Activated naive CD4-positive, alpha-beta T cell treated with anti-CD3 and anti-CD28 coated beads for 36 hours (primary cell): ENCODE measurements around the gene PLIN5. TPM values are rescaled to one million over a fixed set of nuclear protein-coding genes. Genes with fewer than 3 reads are reported as not detected.
"Not testable (repeated sequence)": the region's sequence is repeated elsewhere in the genome, so short reads cannot be mapped to it uniquely, and the experiment has no call there.

Experiments used
- CTCF ChIA-PET: fragments of 350-600 bp; sonication (Branson Sonifier 250); formaldehyde crosslinking; loops from one replicate; lab custom pipeline; 2021; ENCODE audit warnings: antibody characterized with exemption; lab: Charles Lee
- DNase-seq: peaks from one replicate; pipeline ENCODE4 v3.0.0-alpha.2; 2020
- H3K27ac Mint-ChIP-seq: one replicate; pipeline ENCODE4 v1.8.0; 2021; ENCODE audit warnings: mild to moderate bottlenecking, mixed read lengths
- H3K27me3 Mint-ChIP-seq: one replicate; pipeline ENCODE4 v1.8.0; 2021; ENCODE audit warnings: low read depth, mixed read lengths
- H3K36me3 Mint-ChIP-seq: one replicate; pipeline ENCODE4 v1.8.0; 2021; ENCODE audit warnings: low read depth, mixed read lengths
- H3K4me1 Mint-ChIP-seq: one replicate; pipeline ENCODE4 v1.8.0; 2021; ENCODE audit warnings: low read depth, mixed read lengths
- H3K4me3 Mint-ChIP-seq: one replicate; pipeline ENCODE4 v1.8.0; 2021; ENCODE audit warnings: mild to moderate bottlenecking, moderate library complexity, mixed read lengths
- H3K9me3 Mint-ChIP-seq: one replicate; pipeline ENCODE4 v1.8.0; 2021; ENCODE audit warnings: mixed read lengths
- intact Hi-C: fragments of 100-400 bp; cut with micrococcal nuclease; formaldehyde crosslinking; loops from one replicate; pipeline ENCODE4 v1.15.1; 2023
- total RNA-seq, 2 experiments: library from RNA; stranded (reverse); gene quantifications; one replicate each; pipeline ENCODE4 v1.2.3, GENCODE V29; 2021

The PLIN5 gene
- total RNA-seq, 2 experiments from 2014 or later: 0.07 to 0.25 TPM

GRCh38 chr19:4550018-4550417 lies 15.0 kb upstream of the PLIN5 start:
- Mint-ChIP-seq H3K36me3 (no peaks in the 10 kb centered on the region), H3K9me3 (no peaks in the 10 kb centered on the region), H3K4me3 (no peak overlapping the region), H3K4me1 (no peaks in the 10 kb centered on the region), H3K27me3 (peaks cover 3% of the 10 kb centered on the region), H3K27ac (no peak overlapping the region)
- intact Hi-C loops: loop anchor here (10.0 kb wide), 1 partner anchor 245 kb away; the partner anchor contains the start of gene FEM1A
- no peak for DNase-seq
- CTCF ChIA-PET: no interaction called here

DNA sequence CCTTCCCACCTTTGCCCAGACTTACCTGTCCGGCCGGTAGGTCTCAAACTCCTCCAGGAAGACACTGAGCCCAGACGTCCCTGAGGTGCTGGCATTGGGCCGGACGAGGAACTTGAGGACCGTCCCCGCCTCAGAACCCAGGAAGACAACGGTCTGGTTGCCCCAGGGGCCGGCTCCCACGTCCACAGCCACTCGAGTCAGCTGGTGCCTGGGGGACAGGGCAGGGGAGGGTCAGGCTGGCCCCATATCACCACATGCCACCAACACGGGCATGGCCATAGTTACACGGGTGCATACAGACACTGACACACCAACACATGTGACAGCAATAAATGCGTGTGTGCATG lies 13.2 kb upstream of the PLIN5 start:
- Mint-ChIP-seq H3K9me3 (no peaks in the 10 kb centered on the region), H3K4me1 (no peaks in the 10 kb centered on the region), H3K27ac (no peak overlapping the region), H3K27me3 (peaks cover 3% of the 10 kb centered on the region), H3K4me3 (no peak overlapping the region), H3K36me3 (no peaks in the 10 kb centered on the region)
- intact Hi-C loops: no loop called here
- CTCF ChIA-PET: interaction anchor here (0.6 to 1.3 kb wide), 2 partner anchors 22 to 53 kb away, joined by 5 to 6 read pairs; no protein-coding TSS in a partner anchor
- no peak for DNase-seq

DNA sequence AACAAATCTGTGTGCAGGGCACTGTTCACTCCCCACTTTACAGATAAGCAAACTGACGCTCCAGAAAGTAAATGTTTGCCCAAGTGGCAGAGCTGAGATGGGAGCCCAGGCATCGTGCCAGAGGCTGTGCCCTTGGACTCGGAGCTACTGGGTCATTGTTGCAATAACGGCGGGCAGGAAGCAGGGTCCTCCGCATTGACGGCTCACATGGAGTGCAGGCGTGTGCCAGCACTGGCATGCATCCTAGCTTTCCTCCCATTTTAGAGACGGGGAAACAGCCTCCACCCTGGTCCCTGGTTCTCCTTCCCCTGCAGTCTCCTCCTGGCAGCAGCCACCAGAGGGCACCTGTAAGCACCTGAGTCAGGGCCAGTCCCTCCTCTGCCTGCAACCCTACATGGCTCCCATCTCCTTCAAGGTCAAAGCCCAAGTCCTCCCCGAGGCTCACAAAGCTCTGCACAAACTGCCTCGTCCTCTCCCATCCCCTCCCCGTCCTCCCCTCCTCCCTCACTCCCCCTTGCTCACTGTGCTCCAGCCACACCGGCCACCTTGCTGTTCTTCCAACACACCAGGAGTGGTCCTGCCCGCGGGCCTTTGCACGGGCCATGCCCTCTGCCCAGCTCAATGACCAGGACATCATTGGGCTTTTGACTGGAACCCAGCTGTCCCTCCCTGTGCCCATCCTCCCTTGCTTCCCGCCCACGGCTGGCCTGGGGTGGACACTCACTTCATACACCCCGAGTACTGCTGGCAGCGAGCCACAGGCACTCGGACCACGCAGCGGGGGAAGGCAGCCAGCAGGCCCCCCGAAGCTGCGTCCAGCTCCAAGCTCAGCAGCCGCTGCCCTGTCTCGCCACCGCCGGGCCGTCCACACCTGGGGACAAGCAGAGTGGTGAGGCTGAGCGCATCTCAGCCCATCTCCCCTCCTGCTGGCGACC lies 12.5 kb upstream of the PLIN5 start:
- peak; percentile 56 for DNase-seq
- Mint-ChIP-seq H3K27me3 (peaks cover 3% of the 10 kb centered on the region), H3K36me3 (no peaks in the 10 kb centered on the region), H3K9me3 (no peaks in the 10 kb centered on the region), H3K4me3 (no peak overlapping the region), H3K27ac (no peak overlapping the region), H3K4me1 (no peaks in the 10 kb centered on the region)
- CTCF ChIA-PET: interaction anchor here (0.8 to 1.3 kb wide), 5 partner anchors 23 to 89 kb away, joined by 3 to 6 read pairs (median 5); no protein-coding TSS in a partner anchor
- intact Hi-C loops: no loop called here

- Mint-ChIP-seq H3K4me1 (peaks cover 8% of the 10 kb centered on the region), H3K36me3 (no peaks in the 10 kb centered on the region), H3K27me3 (peaks cover 2% of the 10 kb centered on the region), H3K27ac (no peak overlapping the region), H3K9me3 (peaks cover 2% of the 10 kb centered on the region), H3K4me3 (no peak overlapping the region)
- CTCF ChIA-PET: no interaction called here
- intact Hi-C loops: no loop called here
- DNase-seq: no peak
These were observed 9.0 kb upstream of the PLIN5 start for GRCh38 chr19:4543842-4544647.

GRCh38 chr19:4542896-4543841 lies 8.1 kb upstream of the PLIN5 start:
- intact Hi-C loops: no loop called here
- no peak for DNase-seq
- peaks cover 8% of the 10 kb centered on the region for H3K4me1 Mint-ChIP-seq
- peaks cover 2% of the 10 kb centered on the region for H3K9me3 Mint-ChIP-seq
- CTCF ChIA-PET: no interaction called here
- no peak overlapping the region for H3K27ac Mint-ChIP-seq
- no peaks in the 10 kb centered on the region for H3K36me3 Mint-ChIP-seq
- peaks cover 4% of the 10 kb centered on the region for H3K27me3 Mint-ChIP-seq
- no peak overlapping the region for H3K4me3 Mint-ChIP-seq

GRCh38 chr19:4541806-4542145 lies 6.8 kb upstream of the PLIN5 start:
- intact Hi-C loops, H3K27ac Mint-ChIP-seq, H3K27me3 Mint-ChIP-seq, H3K9me3 Mint-ChIP-seq, DNase-seq, H3K4me1 Mint-ChIP-seq, H3K36me3 Mint-ChIP-seq, H3K4me3 Mint-ChIP-seq: not testable (repeated sequence)
- CTCF ChIA-PET: interaction anchor here (0.6 to 1.5 kb wide), 3 partner anchors 7 to 94 kb away, joined by 4 read pairs; no protein-coding TSS in a partner anchor

DNA sequence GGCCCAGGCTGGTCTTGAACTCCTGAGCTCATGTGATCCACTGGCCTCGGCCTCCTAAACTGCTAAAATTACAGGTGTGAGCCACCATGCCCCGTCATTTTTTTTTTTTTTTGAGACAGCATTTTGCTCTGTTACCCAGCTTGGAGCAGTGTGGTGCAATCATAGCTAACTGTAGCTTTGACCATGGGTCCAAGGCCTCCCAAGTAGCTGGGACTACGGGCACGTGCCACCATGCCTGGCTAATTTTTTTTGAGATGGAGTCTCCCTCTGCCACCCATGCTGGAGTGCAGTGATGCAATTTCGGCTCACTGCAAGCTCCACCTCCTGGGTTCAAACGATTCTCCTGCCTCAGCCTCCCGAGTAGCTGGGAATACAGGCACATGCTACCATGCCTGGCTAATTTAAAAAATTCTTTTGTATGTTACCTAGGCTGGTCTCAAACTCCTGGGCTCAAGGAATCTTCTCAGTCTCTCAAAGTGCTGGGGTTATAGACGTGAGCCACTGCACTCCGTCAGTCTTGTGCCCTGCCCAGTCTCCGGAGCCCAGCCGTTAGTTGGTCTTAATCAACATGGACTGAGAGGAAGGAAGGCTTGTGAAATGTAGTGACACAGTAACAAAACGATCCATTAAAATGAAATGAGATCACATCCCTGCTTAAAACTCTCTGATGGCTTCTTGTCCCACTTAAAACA lies 6.2 kb upstream of the PLIN5 start:
- intact Hi-C loops: no loop called here
- peaks cover 8% of the 10 kb centered on the region for H3K4me1 Mint-ChIP-seq

GRCh38 chr19:4539693-4540581 lies 4.9 kb upstream of the PLIN5 start, which contains the start of gene LRG1:
TSS of gene LRG1 (minus strand) at chr19:4540036. CDS start at chr19:4540013, 23 bp downstream.
- Mint-ChIP-seq H3K27ac (peak within 1 kb of the TSS; percentile 46), H3K4me1 (peaks cover 11% of the 10 kb centered on the region), H3K27me3 (peaks cover 11% of the 10 kb centered on the region), H3K9me3 (peaks cover 2% of the 10 kb centered on the region), H3K36me3 (no peaks in the 10 kb centered on the region), H3K4me3 (peak within 1 kb of the TSS; percentile 67)
- intact Hi-C loops: no loop called here
- peak; percentile 70 for DNase-seq
- CTCF ChIA-PET: interaction anchor here (1.0 to 1.7 kb wide), 2 partner anchors 15 to 400 kb away, joined by 4 to 6 read pairs; no protein-coding TSS in a partner anchor

More for the DNA sequence above, 6.2 kb upstream of the PLIN5 start:
- no peak for DNase-seq
- Mint-ChIP-seq H3K4me3 (no peak overlapping the region), H3K36me3 (no peaks in the 10 kb centered on the region), H3K27me3 (peaks cover 7% of the 10 kb centered on the region), H3K9me3 (peaks cover 2% of the 10 kb centered on the region), H3K27ac (no peak overlapping the region)
- CTCF ChIA-PET: interaction anchor here (0.6 to 1.7 kb wide), 5 partner anchors 8 to 401 kb away, joined by 4 to 6 read pairs (median 4); no protein-coding TSS in a partner anchor

DNA sequence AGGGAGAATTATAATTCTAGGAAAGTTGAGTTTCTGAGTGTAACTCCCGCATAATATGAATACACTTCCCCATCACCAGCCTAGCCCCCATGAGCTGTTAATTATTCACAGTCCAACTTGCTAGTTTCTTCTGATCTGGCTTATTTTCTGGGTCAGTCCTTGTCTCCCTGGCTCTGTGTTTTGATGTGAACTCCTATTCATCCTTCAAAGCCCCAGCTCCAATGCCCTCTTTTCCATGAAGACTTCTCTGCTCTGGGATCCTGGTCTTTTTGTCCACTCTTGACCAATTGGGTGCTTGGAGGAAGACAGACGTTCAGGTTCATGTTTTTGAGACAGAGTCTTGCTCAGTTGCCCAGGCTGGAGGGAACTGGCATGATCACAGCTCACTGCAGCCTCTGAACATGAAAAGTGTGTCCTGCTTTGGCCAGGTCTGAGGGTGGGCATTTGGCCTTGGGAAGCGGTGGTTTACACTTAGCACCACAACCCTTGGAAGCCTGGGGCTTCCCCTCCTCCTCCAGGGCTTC lies 4.2 kb upstream of the PLIN5 start:
- intact Hi-C loops: no loop called here

GRCh38 chr19:4538601-4538954 lies 3.6 kb upstream of the PLIN5 start:
- Mint-ChIP-seq H3K27me3 (peaks cover 14% of the 10 kb centered on the region), H3K9me3 (peaks cover 2% of the 10 kb centered on the region), H3K36me3 (no peaks in the 10 kb centered on the region), H3K4me1 (peaks cover 15% of the 10 kb centered on the region), H3K4me3 (no peak overlapping the region), H3K27ac (no peak overlapping the region)
- intact Hi-C loops: no loop called here
- no peak for DNase-seq
- CTCF ChIA-PET: no interaction called here

More for the DNA sequence above, 4.2 kb upstream of the PLIN5 start:
- no peaks in the 10 kb centered on the region for H3K36me3 Mint-ChIP-seq
- CTCF ChIA-PET: interaction anchor here (0.7 kb wide), 1 partner anchor 58 kb away, joined by 3 read pairs; no protein-coding TSS in a partner anchor
- no peak overlapping the region for H3K4me3 Mint-ChIP-seq
- no peak for DNase-seq
- peaks cover 15% of the 10 kb centered on the region for H3K4me1 Mint-ChIP-seq
- H3K9me3 Mint-ChIP-seq: peaks cover 2% of the 10 kb centered on the region
- H3K27ac Mint-ChIP-seq: no peak overlapping the region
- peaks cover 14% of the 10 kb centered on the region for H3K27me3 Mint-ChIP-seq
